Measurements from ENCODE around the gene KLHDC8A.
"Not testable (repeated sequence)": the region's sequence is repeated elsewhere in the genome, so short reads cannot be mapped to it uniquely, and the experiment has no call there.

Gene KLHDC8A, protein sequence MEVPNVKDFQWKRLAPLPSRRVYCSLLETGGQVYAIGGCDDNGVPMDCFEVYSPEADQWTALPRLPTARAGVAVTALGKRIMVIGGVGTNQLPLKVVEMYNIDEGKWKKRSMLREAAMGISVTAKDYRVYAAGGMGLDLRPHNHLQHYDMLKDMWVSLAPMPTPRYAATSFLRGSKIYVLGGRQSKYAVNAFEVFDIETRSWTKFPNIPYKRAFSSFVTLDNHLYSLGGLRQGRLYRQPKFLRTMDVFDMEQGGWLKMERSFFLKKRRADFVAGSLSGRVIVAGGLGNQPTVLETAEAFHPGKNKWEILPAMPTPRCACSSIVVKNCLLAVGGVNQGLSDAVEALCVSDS

DNA sequence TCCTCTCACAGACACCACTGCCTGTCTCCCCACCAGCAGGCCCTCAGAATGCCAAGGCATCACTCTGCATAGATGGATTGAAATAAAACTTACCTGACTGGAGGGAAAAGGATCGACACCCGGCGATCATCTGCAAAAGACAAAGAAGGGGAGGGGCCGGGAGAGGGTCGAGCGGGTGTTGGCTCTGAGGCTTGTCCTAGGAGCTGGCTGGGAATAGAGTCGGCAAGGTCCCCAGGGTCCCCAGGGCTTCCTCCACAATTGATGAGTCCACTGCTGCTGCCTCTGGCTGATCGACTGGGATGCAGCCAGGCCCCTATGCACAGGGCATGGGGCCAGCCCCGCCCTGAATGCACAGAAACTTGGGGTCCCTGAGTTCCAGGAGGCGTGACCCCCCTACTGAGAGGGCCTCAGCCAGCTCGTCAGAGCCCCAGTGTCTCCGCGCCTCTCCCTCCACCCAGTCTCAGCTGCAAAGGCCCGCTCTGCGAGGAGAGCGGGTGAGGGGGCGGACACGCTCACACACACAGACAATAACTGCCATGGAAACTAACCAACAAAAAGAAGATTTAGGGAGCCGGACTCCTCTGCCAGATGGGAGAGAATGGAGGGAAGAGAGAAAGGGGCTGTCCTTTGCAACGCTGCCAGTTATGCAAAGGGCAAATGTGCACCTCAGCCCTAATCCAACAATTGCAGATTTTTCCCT, at the start of gene KLHDC8A:
TSS of gene KLHDC8A (minus strand) at position 483 of the 700 bp plus-strand sequence. CDS start 13,318 bp downstream, outside the sequence.
- no peak for FAIRE-seq
- DNase-seq (ENCODE audit: insufficient read length, low spot score): no peak

GRCh38 chr1:205406252-205406651, 49.5 kb upstream of the KLHDC8A start:
- DNase-seq (ENCODE audit: insufficient read length, low spot score); FAIRE-seq: not testable (repeated sequence)

- FAIRE-seq; DNase-seq (ENCODE audit: insufficient read length, low spot score): not testable (repeated sequence)
Measured at GRCh38 chr1:205404484-205404883, 47.8 kb upstream of the KLHDC8A start.

DNA sequence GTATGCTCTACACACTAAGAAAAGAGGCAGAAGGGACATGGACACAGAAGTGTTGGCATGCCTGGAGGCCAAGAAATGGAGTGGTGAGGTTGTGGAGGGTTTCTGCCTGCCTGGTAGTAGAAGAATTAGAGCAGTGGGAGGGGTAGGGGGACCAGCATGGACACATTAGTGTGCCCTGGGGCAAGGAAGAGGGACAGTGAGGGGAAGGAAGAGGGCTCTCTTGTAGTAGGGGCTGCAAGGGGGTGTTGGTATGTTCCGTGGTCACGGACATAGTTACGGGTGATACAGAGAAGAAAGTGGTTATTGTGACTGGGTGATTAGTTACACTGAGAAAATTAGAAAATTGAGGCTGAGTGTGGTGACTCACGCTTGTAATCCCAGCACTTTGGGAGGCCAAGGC, 41.9 kb upstream of the KLHDC8A start:
- DNase-seq (ENCODE audit: insufficient read length, low spot score) (no peak), FAIRE-seq (no peak)

GRCh38 chr1:205396967-205397616, 40.4 kb upstream of the KLHDC8A start:
- FAIRE-seq: no peak
- DNase-seq (ENCODE audit: insufficient read length, low spot score): peak; percentile 10

DNA sequence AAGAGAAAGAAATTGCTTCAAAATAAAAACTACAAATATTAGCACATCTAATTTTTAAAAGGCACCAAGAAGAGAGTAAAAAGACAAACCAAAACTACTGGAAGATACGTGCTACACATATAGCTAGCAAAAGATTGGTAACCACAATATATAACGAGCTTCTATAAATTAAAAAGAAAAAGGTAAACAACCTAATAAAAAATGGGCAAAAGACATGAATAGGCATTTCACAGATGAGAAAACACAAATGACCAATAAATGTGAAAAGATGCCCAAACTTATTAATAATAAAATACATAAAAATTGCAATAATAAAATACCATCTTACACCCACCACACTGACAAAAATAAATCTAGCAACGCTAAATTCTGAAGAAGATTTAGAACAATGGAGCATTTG, 38.9 kb upstream of the KLHDC8A start:
- DNase-seq (ENCODE audit: insufficient read length, low spot score) (no peak), FAIRE-seq (no peak)

GRCh38 chr1:205392650-205393049, 35.9 kb upstream of the KLHDC8A start:
- FAIRE-seq (no peak), DNase-seq (ENCODE audit: insufficient read length, low spot score) (no peak)

- no peak for FAIRE-seq
Measured at GRCh38 chr1:205391386-205391785, 34.7 kb upstream of the KLHDC8A start.

GRCh38 chr1:205387845-205388244, 31.1 kb upstream of the KLHDC8A start:
- no peak for FAIRE-seq

More at GRCh38 chr1:205391386-205391785, 34.7 kb upstream of the KLHDC8A start:
- no peak for DNase-seq (ENCODE audit: insufficient read length, low spot score)

DNA sequence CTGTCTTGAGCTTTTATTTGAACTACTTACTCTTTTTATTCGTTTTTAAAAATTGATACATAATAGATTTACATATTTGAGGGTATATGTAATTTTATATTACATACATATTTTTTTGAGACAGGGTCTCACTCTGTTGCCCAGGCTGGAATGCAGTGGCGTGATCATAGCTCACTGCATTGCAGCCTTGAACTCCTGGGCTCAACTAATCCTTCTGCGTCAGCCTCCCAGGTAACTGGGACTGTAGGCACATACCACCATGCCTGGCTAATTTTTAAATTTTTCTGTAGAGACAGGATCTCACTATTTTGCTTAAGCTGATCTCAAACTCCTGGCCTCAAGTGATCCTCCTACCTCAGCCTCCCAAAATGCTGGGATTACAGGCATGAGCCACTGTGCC, 26.3 kb upstream of the KLHDC8A start:
- FAIRE-seq; DNase-seq (ENCODE audit: insufficient read length, low spot score): not testable (repeated sequence)

More at GRCh38 chr1:205387845-205388244, 31.1 kb upstream of the KLHDC8A start:
- no peak for DNase-seq (ENCODE audit: insufficient read length, low spot score)

- FAIRE-seq: no peak
- no peak for DNase-seq (ENCODE audit: insufficient read length, low spot score)
Measured at GRCh38 chr1:205382561-205382960, 25.8 kb upstream of the KLHDC8A start.

DNA sequence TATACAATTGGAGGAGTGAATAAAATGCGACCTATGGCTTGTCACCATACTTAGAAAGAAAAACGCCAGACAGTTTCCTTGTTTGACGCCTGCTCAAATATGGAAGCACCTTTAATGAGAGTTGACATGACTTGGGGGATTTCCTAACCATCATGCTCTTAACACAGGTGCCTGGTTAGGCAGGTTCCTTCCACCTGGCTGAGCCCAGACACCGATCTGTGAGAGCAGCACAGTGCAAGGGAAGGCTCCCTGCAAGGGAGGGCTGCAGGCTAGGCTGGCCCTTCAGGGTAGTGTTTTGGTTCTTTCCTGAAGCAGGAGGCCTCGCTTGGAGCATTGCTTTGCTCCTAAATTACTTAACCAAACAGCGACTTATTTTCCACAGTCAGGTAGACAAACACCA, 24.6 kb upstream of the KLHDC8A start:
- FAIRE-seq: no peak
- no peak for DNase-seq (ENCODE audit: insufficient read length, low spot score)

GRCh38 chr1:205380882-205381281, 24.2 kb upstream of the KLHDC8A start:
- no peak for FAIRE-seq
- DNase-seq (ENCODE audit: insufficient read length, low spot score): no peak

GRCh38 chr1:205379056-205379455, 22.3 kb upstream of the KLHDC8A start:
- FAIRE-seq: no peak
- no peak for DNase-seq (ENCODE audit: insufficient read length, low spot score)

GRCh38 chr1:205377355-205377754, 20.6 kb upstream of the KLHDC8A start:
- DNase-seq (ENCODE audit: insufficient read length, low spot score): no peak
- FAIRE-seq: no peak

DNA sequence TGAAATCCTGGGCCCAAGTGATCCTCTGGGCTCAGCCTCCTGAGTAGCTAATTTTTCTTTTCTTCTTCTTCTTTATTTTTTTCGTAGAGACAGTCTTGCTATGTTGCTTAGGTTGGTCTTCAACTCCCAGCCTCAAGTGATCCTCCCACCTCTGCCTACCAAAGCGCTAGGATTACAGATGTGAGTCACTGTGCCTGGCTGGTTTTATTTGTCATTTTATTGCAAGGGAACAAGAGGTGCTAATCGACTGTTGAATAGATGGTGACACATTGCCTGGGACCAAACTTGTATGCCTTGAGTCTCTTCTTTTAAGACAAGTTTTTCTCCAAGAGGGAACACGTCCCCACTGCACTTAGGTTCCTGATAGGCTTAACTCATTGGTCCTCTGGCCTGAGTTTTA, 20.0 kb upstream of the KLHDC8A start:
- DNase-seq (ENCODE audit: insufficient read length, low spot score) (no peak), FAIRE-seq (no peak)

DNA sequence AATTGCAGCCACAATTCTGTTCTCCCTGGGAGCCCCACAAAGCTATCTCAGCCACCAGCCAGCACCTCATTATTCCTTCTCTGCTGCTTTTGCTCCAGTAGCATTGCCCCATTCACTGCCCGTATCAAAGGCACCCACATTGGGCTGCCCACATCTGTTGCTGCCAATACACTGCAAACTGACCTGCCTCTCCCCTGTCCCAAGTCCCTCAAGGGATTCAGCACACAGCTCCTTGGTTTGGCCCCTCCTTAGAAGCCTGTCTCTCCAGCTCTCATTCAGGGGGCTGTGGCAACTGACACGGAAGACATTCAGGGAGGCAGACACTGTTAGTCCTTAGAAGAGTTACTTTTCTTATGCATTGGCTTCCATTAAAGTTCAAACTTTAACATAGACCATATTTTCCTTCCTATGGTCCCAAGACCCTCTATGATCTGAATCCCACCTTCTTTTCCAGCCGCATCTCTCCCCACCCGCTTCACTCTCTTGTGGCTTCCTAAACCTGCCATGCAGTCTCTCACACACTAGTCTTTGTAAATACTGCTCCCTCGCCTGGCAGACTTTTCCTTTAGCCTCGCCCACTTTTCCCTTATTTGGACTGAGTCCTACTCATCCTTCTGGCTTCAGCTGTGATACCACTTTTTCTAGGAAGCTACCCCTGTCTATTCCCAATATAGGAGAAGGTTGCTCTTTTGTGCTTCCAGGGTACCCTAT, 19.3 kb upstream of the KLHDC8A start:
- DNase-seq (ENCODE audit: insufficient read length, low spot score) (no peak), FAIRE-seq (no peak)

DNA sequence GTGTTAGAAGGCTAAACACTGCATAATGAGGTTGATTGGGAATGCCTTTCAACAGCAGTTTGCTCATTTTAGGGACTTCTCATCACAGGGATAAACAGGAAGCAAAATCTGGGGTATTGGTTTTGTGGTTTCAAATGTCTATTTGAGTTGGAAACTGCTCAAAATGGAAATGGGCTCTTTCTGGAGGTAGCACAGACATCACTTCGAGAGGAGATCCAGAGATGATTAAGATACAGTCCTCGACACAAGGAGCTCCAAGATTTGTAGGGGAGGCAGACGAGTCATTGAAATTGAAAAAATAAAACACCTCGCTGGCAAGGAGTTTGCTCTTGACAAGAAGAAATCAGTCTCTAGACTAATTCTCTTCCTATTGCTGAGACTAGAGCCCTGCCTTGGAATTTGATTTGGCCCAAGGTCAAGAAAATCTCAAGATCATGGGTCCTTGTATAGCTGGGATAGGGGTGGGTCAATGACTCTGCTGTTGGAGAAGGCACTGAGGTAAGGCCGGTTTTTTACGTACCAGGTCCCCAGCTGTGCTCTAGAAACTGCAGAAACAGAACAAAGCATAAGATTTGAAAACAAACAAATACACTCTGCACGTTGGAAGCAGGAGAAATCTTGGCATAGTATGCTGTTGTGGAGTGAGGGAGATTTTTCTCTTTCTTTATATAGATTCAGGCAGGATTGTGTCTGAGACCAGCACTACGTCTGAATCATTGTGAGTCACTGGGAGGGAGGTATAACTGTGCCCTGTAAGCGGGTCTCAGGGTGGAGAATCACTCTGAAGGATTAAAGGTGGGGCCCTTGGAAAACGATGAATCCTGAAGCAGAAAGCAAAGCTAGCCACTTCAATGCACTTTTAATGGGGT, 17.7 kb upstream of the KLHDC8A start:
- DNase-seq (ENCODE audit: insufficient read length, low spot score) (no peak), FAIRE-seq (no peak)

- no peak for FAIRE-seq
- DNase-seq (ENCODE audit: insufficient read length, low spot score): no peak
Measured at GRCh38 chr1:205373798-205374175, 17.1 kb upstream of the KLHDC8A start.
